ENCODE measurements around the gene TTLL9.
A peak's percentile ranks its signal among the peaks of the same experiment; 100 is the strongest.

Gene TTLL9

GRCh38 chr20:31857861-31858759 lies 12.3 kb upstream of the TTLL9 start:
- DNase-seq (ENCODE audit: low spot score) = peak; percentile 67

GRCh38 chr20:31858760-31859083 lies 11.7 kb upstream of the TTLL9 start:
- DNase-seq (ENCODE audit: low spot score) = no peak

DNA sequence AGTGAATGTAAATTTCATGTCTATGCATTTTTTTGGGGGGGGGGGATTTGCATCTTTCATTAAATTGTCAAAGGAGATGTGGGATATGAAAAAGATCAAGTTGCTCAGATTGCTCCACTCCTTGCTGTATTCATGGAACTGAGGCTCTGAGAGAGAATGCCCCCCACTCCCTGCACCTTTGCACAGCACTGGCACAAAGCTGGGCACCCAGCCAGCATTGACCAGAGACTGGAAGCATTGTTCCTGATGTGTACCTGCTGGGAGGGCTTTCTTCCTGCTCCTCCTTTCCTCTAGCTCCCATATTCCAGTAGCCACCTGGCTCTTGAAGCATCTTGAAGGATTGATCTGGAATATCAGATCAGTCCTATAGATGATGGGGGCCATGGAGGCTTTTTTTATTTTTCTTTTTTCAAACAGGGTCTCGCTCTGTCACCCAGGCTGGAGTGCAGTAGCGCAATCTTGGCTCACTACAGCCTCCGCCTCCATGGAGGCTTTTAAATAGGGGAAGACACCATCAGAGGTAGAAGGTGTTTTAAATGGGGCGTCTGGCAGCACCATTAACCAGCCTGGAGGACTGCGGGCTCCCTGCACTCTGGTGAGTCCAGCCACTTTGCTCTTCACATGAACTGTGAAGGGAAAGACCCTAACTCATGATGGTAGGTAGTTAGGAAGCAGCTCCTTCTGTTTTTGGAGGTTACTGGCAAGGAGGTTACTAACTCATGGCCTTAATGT lies 11.0 kb upstream of the TTLL9 start:
- DNase-seq (ENCODE audit: low spot score) = no peak

- no peak for DNase-seq (ENCODE audit: low spot score)
Observed at GRCh38 chr20:31859998-31860380, 10.4 kb upstream of the TTLL9 start.

DNA sequence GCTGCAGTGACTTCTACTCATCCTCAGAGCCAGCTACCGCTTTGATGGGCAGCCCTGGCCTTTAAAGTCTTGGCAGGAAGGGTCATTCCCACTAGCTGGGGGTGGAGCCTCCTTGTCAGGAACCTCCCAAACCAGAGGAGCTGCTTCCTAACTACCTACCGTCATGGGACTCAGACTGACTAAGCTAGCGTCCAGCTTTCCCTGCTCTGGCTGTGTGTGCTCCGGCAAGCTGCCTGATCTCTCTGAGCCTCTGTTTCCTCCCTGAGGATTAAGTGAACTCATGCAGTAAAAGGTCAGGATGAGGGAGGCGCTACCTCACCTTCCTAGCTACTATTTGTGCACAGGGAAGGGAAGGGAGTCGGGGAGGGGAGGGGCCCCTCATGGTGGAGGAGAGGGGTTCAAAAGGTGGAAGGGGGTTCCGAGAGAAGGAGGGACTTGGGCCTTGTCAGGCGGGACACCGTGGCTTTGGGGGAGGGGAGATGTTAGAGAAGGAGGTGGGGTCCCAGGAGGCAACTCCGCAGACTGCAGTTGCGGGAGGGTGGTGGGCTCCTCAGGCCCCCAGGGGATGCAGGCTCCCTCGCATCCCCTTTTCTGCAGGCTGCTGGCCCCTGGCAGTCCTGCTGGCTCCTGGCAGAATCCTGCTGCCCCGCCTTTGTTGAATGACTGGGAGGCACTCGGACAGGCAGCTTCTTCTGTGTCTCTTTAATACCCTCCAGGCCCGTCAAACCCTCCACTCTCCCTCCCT lies 9.9 kb upstream of the TTLL9 start:
- no peak for DNase-seq (ENCODE audit: low spot score)

DNA sequence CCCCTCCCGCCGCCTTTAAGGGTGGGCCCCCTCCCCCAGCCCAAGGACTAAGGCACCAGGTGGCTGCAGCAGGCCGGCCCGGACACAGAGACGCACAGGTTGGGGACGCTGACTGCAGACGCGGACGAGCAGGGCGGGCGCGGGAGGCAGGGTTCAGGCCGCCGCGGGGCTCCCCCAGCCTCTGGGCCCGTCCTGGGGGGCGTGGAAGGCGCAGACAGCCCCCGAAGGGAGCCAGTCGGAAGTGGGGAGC lies 9.4 kb upstream of the TTLL9 start:
- DNase-seq (ENCODE audit: low spot score) = peak; percentile 23

GRCh38 chr20:31861385-31862156 lies 8.9 kb upstream of the TTLL9 start:
- DNase-seq (ENCODE audit: low spot score) = peak; percentile 86

GRCh38 chr20:31862157-31862470 lies 8.3 kb upstream of the TTLL9 start:
- DNase-seq (ENCODE audit: low spot score) = no peak

GRCh38 chr20:31862506-31862905 lies 7.9 kb upstream of the TTLL9 start:
- no peak for DNase-seq (ENCODE audit: low spot score)

GRCh38 chr20:31863296-31864085 lies 6.9 kb upstream of the TTLL9 start:
- DNase-seq (ENCODE audit: low spot score) = no peak

DNA sequence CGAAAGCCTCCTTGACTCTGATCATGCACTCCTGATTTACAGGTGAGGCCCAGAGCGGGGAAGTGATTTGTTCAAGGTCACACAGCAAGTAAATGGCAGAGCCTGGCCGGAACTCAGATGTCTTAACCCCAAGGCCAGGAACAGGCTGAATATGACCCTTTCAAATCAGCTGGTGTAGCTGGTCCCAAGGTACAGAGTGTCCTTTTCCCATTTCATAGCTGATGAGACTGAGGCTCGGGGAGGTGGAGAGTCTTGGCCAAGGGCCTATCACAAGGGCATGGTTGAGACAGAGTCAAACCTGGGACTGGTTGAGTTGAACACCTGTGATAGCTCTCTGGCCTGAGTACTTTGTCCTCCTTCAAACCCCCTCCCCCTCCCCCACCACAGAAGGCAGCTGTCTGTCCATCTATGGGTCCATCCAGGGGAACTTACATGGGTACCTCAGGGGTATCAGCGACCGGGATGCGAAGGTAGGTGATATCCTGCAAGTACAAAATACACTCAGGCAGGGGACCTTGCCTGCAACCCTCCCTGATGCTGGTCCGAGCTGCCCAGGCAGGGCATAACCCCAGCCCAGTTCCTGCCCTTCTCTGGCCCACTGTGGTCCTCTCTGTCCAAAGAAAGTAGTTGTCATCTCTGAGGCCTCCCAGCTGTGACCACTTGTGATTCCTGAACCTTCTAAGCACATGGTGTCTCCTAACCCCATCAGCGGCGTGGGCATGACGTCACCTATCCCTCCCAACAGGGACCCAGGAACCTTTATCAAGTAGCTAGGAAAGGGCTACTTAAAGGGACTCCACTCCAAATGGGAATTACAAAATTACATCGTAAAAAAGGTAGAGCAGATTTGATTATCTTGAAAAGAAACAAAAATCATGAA lies 5.7 kb upstream of the TTLL9 start:
- no peak for DNase-seq (ENCODE audit: low spot score)

- DNase-seq (ENCODE audit: low spot score) = no peak
Observed at GRCh38 chr20:31866221-31866620, 4.2 kb upstream of the TTLL9 start.

- no peak for DNase-seq (ENCODE audit: low spot score)
Observed at GRCh38 chr20:31868853-31869672, 1.4 kb upstream of the TTLL9 start.

DNA sequence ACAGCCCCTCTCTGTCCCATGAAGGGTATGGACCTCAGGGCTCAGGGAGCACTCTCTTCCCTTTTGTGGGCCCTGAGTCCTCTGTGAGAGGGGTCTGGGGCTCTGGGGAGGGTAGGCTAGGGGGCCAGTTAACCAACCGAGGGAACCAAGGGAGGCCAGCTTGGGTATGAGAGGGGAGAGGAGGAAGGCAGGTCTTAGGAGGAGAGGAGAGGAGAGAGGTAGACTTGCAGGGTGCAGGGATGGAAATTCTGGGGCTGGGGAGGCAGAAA lies 827 bp upstream of the TTLL9 start:
- no peak for DNase-seq (ENCODE audit: low spot score)

DNA sequence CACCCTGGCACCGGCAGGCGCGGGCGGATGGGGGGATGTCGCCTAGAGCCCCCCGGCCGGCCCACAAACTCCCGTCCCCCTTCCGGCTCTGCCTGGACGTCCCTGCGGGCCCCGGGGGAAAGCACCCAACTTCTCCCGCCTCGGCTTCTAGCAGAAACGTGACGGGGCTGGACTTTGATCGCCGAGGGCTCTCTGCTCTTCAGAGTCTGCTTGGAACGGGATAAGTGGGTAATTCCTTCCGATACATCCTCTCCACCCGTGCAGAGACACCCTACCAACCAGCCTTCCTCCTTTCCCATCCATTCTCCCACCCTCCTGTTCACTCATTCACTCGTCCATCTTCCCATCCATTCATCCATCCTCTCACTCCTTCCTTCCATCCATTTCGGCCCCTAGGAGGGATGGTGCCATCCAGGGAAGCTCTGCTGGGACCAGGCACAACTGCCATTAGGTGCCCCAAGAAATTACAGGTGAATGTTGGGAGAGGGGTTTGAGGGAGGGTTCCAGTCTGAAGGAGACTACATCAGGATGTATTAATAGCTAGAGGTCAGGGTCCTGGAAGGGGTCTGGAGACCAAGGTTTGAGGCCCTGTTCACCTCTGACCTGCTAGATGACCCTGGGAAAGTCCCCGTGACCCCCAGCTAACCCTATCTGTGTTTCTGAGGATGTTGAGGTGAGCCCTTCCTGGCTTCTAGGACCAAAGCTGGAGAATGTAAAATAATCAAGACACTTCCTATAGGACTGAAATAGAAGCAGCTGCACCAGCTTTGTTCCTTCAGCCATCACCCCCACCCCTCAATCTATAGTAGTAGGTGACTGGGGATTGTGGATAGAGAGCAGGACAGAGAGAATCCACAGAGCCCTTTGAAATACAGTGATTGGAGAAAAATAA lies 538 bp downstream of the TTLL9 start:
- DNase-seq (ENCODE audit: low spot score) = no peak

GRCh38 chr20:31871618-31871954 lies 1.2 kb downstream of the TTLL9 start:
- DNase-seq (ENCODE audit: low spot score) = no peak

DNA sequence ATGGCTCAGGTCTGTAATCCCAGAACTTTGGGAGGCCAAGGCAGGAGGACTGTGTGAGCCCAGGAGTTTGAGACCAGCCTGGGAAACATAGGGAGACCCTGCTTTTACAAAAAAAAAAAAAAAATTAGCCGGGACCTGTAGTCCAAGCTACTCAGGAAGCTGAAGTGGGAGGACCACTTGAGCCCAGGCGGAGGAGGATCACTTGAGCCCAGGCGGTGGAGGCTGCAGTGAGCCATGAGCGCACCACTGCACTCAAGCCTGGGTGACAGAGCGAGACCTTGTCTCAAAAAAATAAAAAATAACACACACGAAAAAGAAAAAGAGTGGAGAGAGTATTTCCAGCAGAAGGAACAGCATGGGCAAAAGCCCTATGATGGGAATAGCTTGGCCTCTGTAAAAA lies 2.0 kb downstream of the TTLL9 start:
- no peak for DNase-seq (ENCODE audit: low spot score)

DNA sequence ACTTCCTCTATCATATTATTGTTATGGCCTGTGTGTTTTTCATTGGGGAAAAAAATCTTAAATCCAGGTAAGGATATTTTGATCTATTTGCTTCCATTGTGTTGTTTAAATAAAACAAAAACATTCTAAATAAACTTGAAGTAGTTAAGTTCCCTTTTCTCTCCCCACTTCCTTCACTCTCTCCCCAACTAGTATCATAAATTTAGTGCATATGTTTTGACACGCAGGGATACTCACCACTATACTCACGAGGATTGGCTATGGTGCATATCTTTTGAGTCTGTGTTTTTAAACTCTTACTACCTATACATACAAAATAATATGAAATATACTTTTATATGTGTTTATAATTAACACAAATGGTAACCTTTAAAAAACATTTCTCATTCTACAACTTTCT lies 5.2 kb downstream of the TTLL9 start:
- no peak for DNase-seq (ENCODE audit: low spot score)

DNA sequence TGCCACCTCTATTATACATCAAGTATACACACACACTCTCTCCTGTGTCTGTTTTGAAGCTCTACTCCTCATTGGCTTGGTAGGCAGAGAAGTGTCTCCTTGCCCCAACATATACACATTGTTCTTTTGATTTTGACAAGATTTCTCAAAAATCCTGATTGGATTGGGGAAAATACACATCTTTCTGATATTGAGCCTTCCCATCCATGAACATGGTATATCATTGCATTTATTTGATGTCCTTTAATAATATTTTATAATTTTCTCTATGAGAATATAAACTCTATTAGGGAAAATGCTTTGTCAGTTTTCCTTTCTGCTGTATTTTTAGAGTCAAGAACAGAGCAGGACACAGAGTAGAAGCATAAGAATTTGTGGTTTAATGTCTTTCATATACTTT lies 7.2 kb downstream of the TTLL9 start:
- DNase-seq (ENCODE audit: low spot score) = no peak

All from NAMALWA (cell line).